K562 (cell line): Measurements from ENCODE around the gene PRCP. TPM values are rescaled to one million over a fixed set of nuclear protein-coding genes. Genes with fewer than 3 reads are reported as not detected.

ENCODE experiments used
- CC2D1A ChIP-seq: fragments of 450-650 bp; IDR thresholded peaks from 2 replicates; pipeline ENCODE4 v1.6.1; 2017; ENCODE audit warnings: mild to moderate bottlenecking
- GTF2F1 ChIP-seq: IDR thresholded peaks from 2 replicates; pipeline ENCODE4 v1.6.1; 2011; ENCODE audit warnings: low read depth, low read length, improper control_type of control experiment
- HCFC1 ChIP-seq: IDR thresholded peaks from 2 replicates; pipeline ENCODE4 v1.6.1; 2012; ENCODE audit warnings: low read depth, low read length, improper control_type of control experiment
- JUN ChIP-seq, 2 experiments: sonication (generic) in 1 of 2; formaldehyde crosslinking in 1 of 2; IDR thresholded peaks; 2 replicates each; pipeline versions ENCODE4 v1.6.1 to v1.8.0; 2012 to 2022; ENCODE audit warnings: borderline replicate concordance in 2 of 2, mild to moderate bottlenecking in 2 of 2, improper control_type of control experiment in 1 of 2, low read depth in 1 of 2, low read length in 1 of 2, missing genetic modification reagents in 1 of 2
- KLF16 ChIP-seq: IDR thresholded peaks from 2 replicates; pipeline ENCODE4 v1.6.1; 2016; ENCODE audit warnings: antibody characterized with exemption
- MTA2 ChIP-seq: fragments of 450-650 bp; IDR thresholded peaks from 2 replicates; pipeline ENCODE4 v1.6.1; 2016; ENCODE audit warnings: low read depth
- SMAD4 ChIP-seq: fragments of 250-450 bp; sonication (Bioruptor Pico); conservative IDR thresholded peaks from 2 replicates; pipeline ENCODE4 v1.8.0; 2021; ENCODE audit warnings: inconsistent platforms, mild to moderate bottlenecking, moderate library complexity
- ZNF436 ChIP-seq: fragments of 250-450, 450-650 bp; sonication (Bioruptor Pico); formaldehyde crosslinking; IDR thresholded peaks from 2 replicates; pipeline ENCODE4 v1.7.0; 2020; ENCODE audit warnings: mild to moderate bottlenecking
- ZNF507 ChIP-seq: conservative IDR thresholded peaks from 2 replicates; pipeline ENCODE4 v1.6.1; 2017; ENCODE audit warnings: missing genetic modification characterization, missing compliant biosample characterization
- polyA plus RNA-seq, 8 experiments: library from polyadenylated mRNA; depleted of rRNA in 4 of 8; stranded (reverse) in 5 of 8; unstranded in 3 of 8; fragments of >200 nt; fragmentation: Nextera tagmentation in 2 of 8; fragmentation: Illumina TruSeq in 1 of 8; extraction: Ambion mirVana in 2 of 8; extraction: Trizol in 1 of 8; gene quantifications; 2 replicates each; pipeline versions ENCODE4 v1.2.1 to v1.2.3, GENCODE V29; 2011 to 2014; ENCODE audit warnings: inconsistent platforms in 1 of 8, missing spikeins in 1 of 8
- total RNA-seq, 7 experiments: library from RNA; depleted of rRNA in 6 of 7; stranded (reverse); fragments of >200 nt in 6 of 7; fragmentation: Illumina TruSeq in 2 of 7; extraction: Trizol in 2 of 7; gene quantifications; 2 replicates each; pipeline versions ENCODE4 v1.2.1 to v1.2.3, GENCODE V29; 2011 to 2021; ENCODE audit warnings: low replicate concordance in 1 of 7
- TF ChIP-seq, protein P1 (sequence below), 2 experiments: fragments of 450-650 bp; IDR thresholded peaks; 2 replicates each; pipeline ENCODE4 v1.6.1; 2016; ENCODE audit warnings: mild to moderate bottlenecking in 2 of 2, borderline replicate concordance in 1 of 2, low read depth in 1 of 2, moderate library complexity in 1 of 2
- TF ChIP-seq, protein P2 (sequence below): sonication (generic); formaldehyde crosslinking; IDR thresholded peaks from 2 replicates; pipeline ENCODE4 v1.8.1; 2023; ENCODE audit warnings: missing genetic modification reagents, mild to moderate bottlenecking, borderline replicate concordance
- TF ChIP-seq, protein P3 (sequence below): fragments of 450-650 bp; IDR thresholded peaks from 2 replicates; pipeline ENCODE4 v1.6.1; 2016

Gene PRCP
- total and polyA plus RNA-seq, 9 of the 15 experiments (the other 6 are each of a cell fraction or from before 2014, with no cell fraction given): 9.5 to 43.1 (median 23.2) TPM

DNA sequence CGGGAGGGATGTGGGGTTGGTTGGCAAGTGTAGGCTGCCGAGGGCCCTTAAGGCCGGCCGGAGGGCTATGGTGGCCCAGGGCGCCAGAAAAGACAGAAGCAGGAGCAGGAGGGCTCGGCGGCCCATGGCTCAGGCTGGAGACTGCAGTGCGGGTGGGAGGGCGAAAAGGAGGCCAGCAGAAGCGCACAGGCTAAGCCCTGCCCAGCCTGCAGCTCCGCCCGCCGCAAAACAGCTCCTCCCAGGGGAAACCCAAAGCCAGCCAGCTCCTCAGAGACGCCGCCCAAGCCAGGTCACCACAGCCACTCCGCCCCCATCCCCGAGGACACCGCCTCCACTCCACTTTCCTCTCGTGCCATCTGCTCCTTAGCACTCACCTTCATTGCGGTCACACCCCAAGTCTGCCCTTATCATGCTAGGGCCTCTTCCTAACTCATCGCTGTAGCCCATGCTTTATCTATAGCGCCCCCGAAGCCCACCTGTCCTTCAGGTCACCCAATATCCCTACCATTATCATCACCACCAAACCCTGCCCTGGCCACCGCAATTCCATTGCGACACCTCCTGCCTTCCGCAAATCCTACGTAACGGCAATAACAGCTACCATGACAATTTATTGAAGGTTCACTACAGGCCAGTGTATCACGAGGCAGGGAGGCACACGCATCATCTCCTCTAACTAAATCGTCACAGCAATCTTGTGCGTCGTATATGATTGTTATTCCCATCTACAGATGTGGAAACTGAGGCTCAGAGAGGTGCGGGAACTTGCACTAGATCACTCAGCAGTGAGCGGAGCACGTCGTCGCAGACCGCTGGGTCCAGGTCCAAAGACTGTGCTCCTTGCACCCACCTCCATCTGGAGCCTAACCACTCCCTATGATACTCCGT is at the start of gene PRCP (continued):
- TF ChIP-seq, protein P1, sequence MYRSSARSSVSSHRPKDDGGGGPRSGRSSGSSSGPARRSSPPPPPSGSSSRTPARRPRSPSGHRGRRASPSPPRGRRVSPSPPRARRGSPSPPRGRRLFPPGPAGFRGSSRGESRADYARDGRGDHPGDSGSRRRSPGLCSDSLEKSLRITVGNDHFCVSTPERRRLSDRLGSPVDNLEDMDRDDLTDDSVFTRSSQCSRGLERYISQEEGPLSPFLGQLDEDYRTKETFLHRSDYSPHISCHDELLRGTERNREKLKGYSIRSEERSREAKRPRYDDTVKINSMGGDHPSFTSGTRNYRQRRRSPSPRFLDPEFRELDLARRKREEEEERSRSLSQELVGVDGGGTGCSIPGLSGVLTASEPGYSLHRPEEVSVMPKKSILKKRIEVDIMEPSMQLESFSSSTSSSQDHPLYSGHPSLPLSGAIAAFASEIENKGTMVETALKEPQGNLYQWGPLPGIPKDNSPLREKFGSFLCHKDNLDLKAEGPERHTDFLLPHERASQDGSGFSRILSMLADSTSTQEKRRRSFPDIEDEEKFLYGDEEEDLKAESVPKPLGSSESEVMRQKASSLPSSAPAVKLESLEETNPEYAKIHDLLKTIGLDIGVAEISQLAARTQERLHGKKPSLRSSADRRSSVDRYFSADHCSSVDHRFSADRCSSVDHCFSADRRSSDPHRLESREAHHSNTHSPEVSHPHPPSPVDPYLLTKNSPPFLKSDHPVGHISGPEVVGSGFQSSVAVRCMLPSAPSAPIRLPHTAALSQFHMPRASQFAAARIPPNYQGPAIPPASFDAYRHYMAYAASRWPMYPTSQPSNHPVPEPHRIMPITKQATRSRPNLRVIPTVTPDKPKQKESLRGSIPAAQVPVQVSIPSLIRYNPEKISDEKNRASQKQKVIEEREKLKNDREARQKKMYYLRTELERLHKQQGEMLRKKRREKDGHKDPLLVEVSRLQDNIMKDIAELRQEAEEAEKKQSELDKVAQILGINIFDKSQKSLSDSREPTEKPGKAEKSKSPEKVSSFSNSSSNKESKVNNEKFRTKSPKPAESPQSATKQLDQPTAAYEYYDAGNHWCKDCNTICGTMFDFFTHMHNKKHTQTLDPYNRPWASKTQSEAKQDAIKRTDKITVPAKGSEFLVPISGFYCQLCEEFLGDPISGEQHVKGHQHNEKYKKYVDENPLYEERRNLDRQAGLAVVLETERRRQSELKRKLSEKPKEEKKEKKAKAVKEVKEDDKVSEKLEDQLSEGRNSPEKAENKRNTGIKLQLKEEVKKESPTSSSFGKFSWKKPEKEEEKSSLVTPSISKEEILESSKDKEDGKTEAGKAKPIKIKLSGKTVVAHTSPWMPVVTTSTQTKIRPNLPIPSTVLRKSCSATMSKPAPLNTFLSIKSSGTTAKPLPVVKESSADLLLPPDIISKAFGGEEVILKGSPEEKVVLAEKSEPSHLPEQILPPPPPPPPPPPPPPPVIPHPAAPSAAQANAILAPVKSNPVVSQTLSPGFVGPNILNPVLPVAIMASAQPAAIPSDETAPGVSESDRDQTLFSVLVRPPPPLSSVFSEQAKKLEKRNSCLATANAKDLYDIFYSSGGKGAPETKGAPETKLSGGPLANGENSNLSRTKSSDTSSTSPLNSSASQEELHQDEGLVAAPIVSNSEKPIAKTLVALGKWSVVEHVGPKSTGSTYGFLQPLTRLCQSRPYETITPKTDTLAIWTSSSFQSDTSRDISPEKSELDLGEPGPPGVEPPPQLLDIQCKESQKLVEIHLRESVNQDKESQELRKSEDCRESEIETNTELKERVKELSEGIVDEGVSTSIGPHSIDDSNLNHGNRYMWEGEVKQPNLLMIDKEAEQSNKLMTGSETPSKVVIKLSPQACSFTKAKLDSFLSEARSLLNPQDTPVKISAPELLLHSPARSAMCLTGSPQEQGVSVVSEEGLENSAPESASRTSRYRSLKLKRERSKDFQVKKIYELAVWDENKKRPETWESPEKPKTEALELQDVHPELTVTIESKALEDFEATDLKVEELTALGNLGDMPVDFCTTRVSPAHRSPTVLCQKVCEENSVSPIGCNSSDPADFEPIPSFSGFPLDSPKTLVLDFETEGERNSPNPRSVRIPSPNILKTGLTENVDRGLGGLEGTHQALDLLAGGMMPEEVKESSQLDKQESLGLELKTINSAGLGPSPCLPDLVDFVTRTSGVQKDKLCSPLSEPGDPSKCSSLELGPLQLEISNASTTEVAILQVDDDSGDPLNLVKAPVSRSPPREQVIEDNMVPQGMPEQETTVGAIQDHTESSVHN (IDR thresholded peaks at IDR 0.05; ENCODE audit: borderline replicate concordance in 1 of 2, low read depth in 1 of 2): peak in 1 of 2 experiments; percentile 63; a peak in 2 of 4 replicates
- TF ChIP-seq MTA2 (0 out of 2 replicates have a peak, but pooled peaks have one; percentile 9), GTF2F1 (peak; percentile 64), JUN (IDR thresholded peaks at IDR 0.05; ENCODE audit: borderline replicate concordance, low read depth, low read length) (0 out of 2 replicates have a peak, but pooled peaks have one; percentile 5), JUN (CRISPR knock-in tag; IDR thresholded peaks at IDR 0.05; ENCODE audit: borderline replicate concordance) (no peak), SMAD4 (no peak), ZNF507 (tag) (no peak), ZNF436 (CRISPR knock-in tag) (no peak), CC2D1A (no peak), HCFC1 (no peak), KLF16 (peak; percentile 26; the same call in 1 of the 2 replicates)
- TF ChIP-seq, protein P2, sequence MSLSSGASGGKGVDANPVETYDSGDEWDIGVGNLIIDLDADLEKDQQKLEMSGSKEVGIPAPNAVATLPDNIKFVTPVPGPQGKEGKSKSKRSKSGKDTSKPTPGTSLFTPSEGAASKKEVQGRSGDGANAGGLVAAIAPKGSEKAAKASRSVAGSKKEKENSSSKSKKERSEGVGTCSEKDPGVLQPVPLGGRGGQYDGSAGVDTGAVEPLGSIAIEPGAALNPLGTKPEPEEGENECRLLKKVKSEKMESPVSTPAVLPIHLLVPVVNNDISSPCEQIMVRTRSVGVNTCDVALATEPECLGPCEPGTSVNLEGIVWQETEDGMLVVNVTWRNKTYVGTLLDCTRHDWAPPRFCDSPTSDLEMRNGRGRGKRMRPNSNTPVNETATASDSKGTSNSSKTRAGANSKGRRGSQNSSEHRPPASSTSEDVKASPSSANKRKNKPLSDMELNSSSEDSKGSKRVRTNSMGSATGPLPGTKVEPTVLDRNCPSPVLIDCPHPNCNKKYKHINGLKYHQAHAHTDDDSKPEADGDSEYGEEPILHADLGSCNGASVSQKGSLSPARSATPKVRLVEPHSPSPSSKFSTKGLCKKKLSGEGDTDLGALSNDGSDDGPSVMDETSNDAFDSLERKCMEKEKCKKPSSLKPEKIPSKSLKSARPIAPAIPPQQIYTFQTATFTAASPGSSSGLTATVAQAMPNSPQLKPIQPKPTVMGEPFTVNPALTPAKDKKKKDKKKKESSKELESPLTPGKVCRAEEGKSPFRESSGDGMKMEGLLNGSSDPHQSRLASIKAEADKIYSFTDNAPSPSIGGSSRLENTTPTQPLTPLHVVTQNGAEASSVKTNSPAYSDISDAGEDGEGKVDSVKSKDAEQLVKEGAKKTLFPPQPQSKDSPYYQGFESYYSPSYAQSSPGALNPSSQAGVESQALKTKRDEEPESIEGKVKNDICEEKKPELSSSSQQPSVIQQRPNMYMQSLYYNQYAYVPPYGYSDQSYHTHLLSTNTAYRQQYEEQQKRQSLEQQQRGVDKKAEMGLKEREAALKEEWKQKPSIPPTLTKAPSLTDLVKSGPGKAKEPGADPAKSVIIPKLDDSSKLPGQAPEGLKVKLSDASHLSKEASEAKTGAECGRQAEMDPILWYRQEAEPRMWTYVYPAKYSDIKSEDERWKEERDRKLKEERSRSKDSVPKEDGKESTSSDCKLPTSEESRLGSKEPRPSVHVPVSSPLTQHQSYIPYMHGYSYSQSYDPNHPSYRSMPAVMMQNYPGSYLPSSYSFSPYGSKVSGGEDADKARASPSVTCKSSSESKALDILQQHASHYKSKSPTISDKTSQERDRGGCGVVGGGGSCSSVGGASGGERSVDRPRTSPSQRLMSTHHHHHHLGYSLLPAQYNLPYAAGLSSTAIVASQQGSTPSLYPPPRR (CRISPR knock-in tag): no peak
- TF ChIP-seq, protein P3, sequence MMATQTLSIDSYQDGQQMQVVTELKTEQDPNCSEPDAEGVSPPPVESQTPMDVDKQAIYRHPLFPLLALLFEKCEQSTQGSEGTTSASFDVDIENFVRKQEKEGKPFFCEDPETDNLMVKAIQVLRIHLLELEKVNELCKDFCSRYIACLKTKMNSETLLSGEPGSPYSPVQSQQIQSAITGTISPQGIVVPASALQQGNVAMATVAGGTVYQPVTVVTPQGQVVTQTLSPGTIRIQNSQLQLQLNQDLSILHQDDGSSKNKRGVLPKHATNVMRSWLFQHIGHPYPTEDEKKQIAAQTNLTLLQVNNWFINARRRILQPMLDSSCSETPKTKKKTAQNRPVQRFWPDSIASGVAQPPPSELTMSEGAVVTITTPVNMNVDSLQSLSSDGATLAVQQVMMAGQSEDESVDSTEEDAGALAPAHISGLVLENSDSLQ: no peak
